GM12865 (cell line): ENCODE results near the gene ZCCHC17.

Source experiments
- DNase-seq: peaks from one replicate; pipeline ENCODE4 v3.0.0; 2010; ENCODE audit warnings: low read depth
- H3K4me3 ChIP-seq: 2 replicates; pipeline ENCODE4 v1.5.1; 2011; ENCODE audit warnings: mild to moderate bottlenecking, low read depth, low read length, control low read depth
- CTCF ChIP-seq: IDR thresholded peaks from 2 replicates; pipeline ENCODE4 v1.5.1; 2011; ENCODE audit warnings: low read length, control low read depth, low read depth, inconsistent platforms; ENCODE audit not compliant: insufficient read depth; ENCODE audit errors: missing control alignments

Gene ZCCHC17

GRCh38 chr1:31348449-31348848 is 51.6 kb downstream of the ZCCHC17 start:
- no peak for DNase-seq
- no peak overlapping the region for H3K4me3 ChIP-seq

GRCh38 chr1:31354283-31354682 is 57.5 kb downstream of the ZCCHC17 start:
- no peak overlapping the region for H3K4me3 ChIP-seq
- no peak for DNase-seq
- TF ChIP-seq CTCF, result no peak

More at GRCh38 chr1:31348449-31348848, 51.6 kb downstream of the ZCCHC17 start:
- no peak for TF ChIP-seq CTCF

GRCh38 chr1:31356427-31356826 is 59.6 kb downstream of the ZCCHC17 start:
- no peak for TF ChIP-seq CTCF
- DNase-seq, result no peak

GRCh38 chr1:31361607-31362006 is 64.8 kb downstream of the ZCCHC17 start:
- no peak overlapping the region for H3K4me3 ChIP-seq
- TF ChIP-seq CTCF, result no peak
- DNase-seq, result no peak

More at GRCh38 chr1:31356427-31356826, 59.6 kb downstream of the ZCCHC17 start:
- no peak overlapping the region for H3K4me3 ChIP-seq

GRCh38 chr1:31362032-31362431 is 65.2 kb downstream of the ZCCHC17 start:
- TF ChIP-seq CTCF, result no peak
- no peak overlapping the region for H3K4me3 ChIP-seq
- no peak for DNase-seq

- DNase-seq, result no peak
- no peak overlapping the region for H3K4me3 ChIP-seq
- TF ChIP-seq CTCF, result no peak
These were observed 67.9 kb downstream of the ZCCHC17 start for GRCh38 chr1:31364561-31365250.

GRCh38 chr1:31366796-31367195 is 70.0 kb downstream of the ZCCHC17 start:
- TF ChIP-seq CTCF, result no peak
- H3K4me3 ChIP-seq, result no peak overlapping the region
- DNase-seq, result no peak
